K562 (cell line): ENCODE measurements around the gene IFITM2. TPM values are rescaled to one million over a fixed set of nuclear protein-coding genes. Genes with fewer than 3 reads are reported as not detected.

Source experiments
- ADNP ChIP-seq: fragments of 200-800 bp; sonication (Bioruptor generic); IDR thresholded peaks from 2 replicates; pipeline ENCODE4 v1.6.1; 2016; ENCODE audit warnings: missing genetic modification characterization, missing compliant biosample characterization
- ATF1 ChIP-seq, 2 experiments: fragments of 450-650 bp in 1 of 2; IDR thresholded peaks; 2 replicates each; pipeline ENCODE4 v1.6.1; 2016; ENCODE audit warnings: missing compliant biosample characterization in 1 of 2, missing genetic modification characterization in 1 of 2
- BHLHE40 ChIP-seq: IDR thresholded peaks from 2 replicates; pipeline ENCODE4 v1.6.1; 2011; ENCODE audit warnings: low read length, improper control_type of control experiment
- MCM5 ChIP-seq: fragments of 450-650 bp; IDR thresholded peaks from 2 replicates; pipeline ENCODE4 v1.6.1; 2016; ENCODE audit warnings: low read depth
- NFYB ChIP-seq: IDR thresholded peaks from 2 replicates; pipeline ENCODE4 v1.6.1; 2011; ENCODE audit warnings: mild to moderate bottlenecking, moderate library complexity; ENCODE audit not compliant: insufficient read length; ENCODE audit errors: extremely low read depth
- NR2F6 ChIP-seq: fragments of 450-650 bp; formaldehyde crosslinking; IDR thresholded peaks from 2 replicates; pipeline ENCODE4 v1.4.0; 2020; ENCODE audit warnings: mild to moderate bottlenecking
- RBM22 ChIP-seq: fragments of 200-400 bp; formaldehyde crosslinking; IDR thresholded peaks from 2 replicates; pipeline ENCODE4 v1.6.1; 2018; ENCODE audit warnings: low read length, low read depth; ENCODE audit not compliant: poor library complexity, severe bottlenecking
- RFX1 ChIP-seq: fragments of 450-650 bp; IDR thresholded peaks from 2 replicates; pipeline ENCODE4 v1.6.1; 2016; ENCODE audit warnings: mild to moderate bottlenecking, moderate library complexity
- SMAD1 ChIP-seq: fragments of 150-350 bp; IDR thresholded peaks from 2 replicates; pipeline ENCODE4 v1.6.1; 2014; ENCODE audit warnings: low read length, low read depth; ENCODE audit not compliant: partially characterized antibody
- ZBED1 ChIP-seq: IDR thresholded peaks from 2 replicates; pipeline ENCODE4 v1.6.1; 2014
- polyA plus RNA-seq, 8 experiments: library from polyadenylated mRNA; depleted of rRNA in 4 of 8; stranded (reverse) in 5 of 8; unstranded in 3 of 8; fragments of >200 nt; fragmentation: Nextera tagmentation in 2 of 8; fragmentation: Illumina TruSeq in 1 of 8; extraction: Ambion mirVana in 2 of 8; extraction: Trizol in 1 of 8; gene quantifications; 2 replicates each; pipeline versions ENCODE4 v1.2.1 to v1.2.3, GENCODE V29; 2011 to 2014; ENCODE audit warnings: inconsistent platforms in 1 of 8, missing spikeins in 1 of 8
- total RNA-seq, 7 experiments: library from RNA; depleted of rRNA in 6 of 7; stranded (reverse); fragments of >200 nt in 6 of 7; fragmentation: Illumina TruSeq in 2 of 7; extraction: Trizol in 2 of 7; gene quantifications; 2 replicates each; pipeline versions ENCODE4 v1.2.1 to v1.2.3, GENCODE V29; 2011 to 2021; ENCODE audit warnings: low replicate concordance in 1 of 7
- TF ChIP-seq, protein P1 (sequence below): sonication (generic); formaldehyde crosslinking; IDR thresholded peaks from 2 replicates; pipeline ENCODE4 v1.8.0; 2023; ENCODE audit warnings: mild to moderate bottlenecking, missing genetic modification reagents
- TF ChIP-seq, protein P2 (sequence below): conservative IDR thresholded peaks from 2 replicates; pipeline ENCODE4 v1.6.1; 2011; ENCODE audit warnings: low read depth, mild to moderate bottlenecking, low read length; ENCODE audit not compliant: control insufficient read depth
- TF ChIP-seq, protein P3 (sequence below): fragments of 250-450 bp; sonication (Bioruptor Pico); IDR thresholded peaks from 2 replicates; pipeline ENCODE4 v1.4.0; 2020; ENCODE audit warnings: mild to moderate bottlenecking
- TF ChIP-seq, protein P4 (sequence below): fragments of 250-450 bp; sonication (Bioruptor Pico); IDR thresholded peaks from 2 replicates; pipeline ENCODE4 v1.5.0; 2021
- TF ChIP-seq, protein P5 (sequence below): fragments of 450-650 bp; IDR thresholded peaks from 2 replicates; pipeline ENCODE4 v1.6.1; 2016; ENCODE audit warnings: antibody characterized with exemption

The IFITM2 gene
- total and polyA plus RNA-seq, 9 of the 15 experiments (the other 6 are each of a cell fraction or from before 2014, with no cell fraction given) = 52.8 to 4,872 (median 356) TPM

DNA sequence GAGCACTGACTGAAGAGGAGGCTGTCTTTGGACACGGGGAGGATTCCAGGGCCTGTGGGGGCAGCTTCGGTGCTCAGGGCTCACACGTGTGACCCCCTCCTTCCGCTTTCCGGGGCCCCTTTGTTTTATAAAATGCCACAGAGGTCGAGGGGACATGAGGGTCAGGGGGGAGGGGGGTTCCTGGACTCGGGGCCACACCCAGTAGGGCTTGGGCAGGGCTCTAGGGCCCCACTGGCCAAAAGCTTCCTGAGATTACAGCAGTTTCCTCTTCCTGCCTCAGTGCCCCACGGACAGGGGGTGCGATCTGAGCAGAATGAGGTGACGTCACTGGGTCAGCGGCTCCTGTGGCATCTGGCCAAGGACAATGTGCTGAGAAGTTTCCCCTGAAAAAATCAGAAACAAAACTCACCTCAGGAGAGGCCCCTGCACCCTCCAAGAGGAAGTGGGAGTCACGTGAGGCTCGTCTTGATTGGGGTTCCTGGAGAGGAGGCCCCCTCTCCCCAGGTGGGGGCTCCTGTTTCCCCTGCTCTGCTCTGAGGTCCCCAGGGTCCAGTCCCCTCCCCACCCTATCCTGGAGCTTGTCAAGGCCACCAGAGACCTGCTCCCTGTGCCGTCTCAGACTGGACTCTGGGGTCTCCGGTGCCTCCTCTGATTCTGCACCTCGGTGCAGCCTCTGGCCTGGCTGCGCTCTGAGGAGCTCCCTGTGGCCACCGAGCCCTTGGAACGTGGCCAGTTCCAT lies 19.4 kb downstream of the IFITM2 start (continued):
- TF ChIP-seq, protein P1, sequence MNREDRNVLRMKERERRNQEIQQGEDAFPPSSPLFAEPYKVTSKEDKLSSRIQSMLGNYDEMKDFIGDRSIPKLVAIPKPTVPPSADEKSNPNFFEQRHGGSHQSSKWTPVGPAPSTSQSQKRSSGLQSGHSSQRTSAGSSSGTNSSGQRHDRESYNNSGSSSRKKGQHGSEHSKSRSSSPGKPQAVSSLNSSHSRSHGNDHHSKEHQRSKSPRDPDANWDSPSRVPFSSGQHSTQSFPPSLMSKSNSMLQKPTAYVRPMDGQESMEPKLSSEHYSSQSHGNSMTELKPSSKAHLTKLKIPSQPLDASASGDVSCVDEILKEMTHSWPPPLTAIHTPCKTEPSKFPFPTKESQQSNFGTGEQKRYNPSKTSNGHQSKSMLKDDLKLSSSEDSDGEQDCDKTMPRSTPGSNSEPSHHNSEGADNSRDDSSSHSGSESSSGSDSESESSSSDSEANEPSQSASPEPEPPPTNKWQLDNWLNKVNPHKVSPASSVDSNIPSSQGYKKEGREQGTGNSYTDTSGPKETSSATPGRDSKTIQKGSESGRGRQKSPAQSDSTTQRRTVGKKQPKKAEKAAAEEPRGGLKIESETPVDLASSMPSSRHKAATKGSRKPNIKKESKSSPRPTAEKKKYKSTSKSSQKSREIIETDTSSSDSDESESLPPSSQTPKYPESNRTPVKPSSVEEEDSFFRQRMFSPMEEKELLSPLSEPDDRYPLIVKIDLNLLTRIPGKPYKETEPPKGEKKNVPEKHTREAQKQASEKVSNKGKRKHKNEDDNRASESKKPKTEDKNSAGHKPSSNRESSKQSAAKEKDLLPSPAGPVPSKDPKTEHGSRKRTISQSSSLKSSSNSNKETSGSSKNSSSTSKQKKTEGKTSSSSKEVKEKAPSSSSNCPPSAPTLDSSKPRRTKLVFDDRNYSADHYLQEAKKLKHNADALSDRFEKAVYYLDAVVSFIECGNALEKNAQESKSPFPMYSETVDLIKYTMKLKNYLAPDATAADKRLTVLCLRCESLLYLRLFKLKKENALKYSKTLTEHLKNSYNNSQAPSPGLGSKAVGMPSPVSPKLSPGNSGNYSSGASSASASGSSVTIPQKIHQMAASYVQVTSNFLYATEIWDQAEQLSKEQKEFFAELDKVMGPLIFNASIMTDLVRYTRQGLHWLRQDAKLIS (CRISPR knock-in tag) = no peak
- TF ChIP-seq, protein P2, sequence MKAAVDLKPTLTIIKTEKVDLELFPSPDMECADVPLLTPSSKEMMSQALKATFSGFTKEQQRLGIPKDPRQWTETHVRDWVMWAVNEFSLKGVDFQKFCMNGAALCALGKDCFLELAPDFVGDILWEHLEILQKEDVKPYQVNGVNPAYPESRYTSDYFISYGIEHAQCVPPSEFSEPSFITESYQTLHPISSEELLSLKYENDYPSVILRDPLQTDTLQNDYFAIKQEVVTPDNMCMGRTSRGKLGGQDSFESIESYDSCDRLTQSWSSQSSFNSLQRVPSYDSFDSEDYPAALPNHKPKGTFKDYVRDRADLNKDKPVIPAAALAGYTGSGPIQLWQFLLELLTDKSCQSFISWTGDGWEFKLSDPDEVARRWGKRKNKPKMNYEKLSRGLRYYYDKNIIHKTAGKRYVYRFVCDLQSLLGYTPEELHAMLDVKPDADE = no peak
- TF ChIP-seq RFX1 (no peak), ATF1 (CRISPR knock-in tag; IDR thresholded peaks at IDR 0.05) (no peak), ATF1 (tag; IDR thresholded peaks at IDR 0.05) (peak; percentile 86), BHLHE40 (peak; percentile 94), NR2F6 (CRISPR knock-in tag) (no peak), RBM22 (no peak), SMAD1 (peak; percentile 12), ADNP (no peak), MCM5 (no peak), NFYB (no peak), ZBED1 (no peak; the same call in 1 of the 2 replicates)
- TF ChIP-seq, protein P3, sequence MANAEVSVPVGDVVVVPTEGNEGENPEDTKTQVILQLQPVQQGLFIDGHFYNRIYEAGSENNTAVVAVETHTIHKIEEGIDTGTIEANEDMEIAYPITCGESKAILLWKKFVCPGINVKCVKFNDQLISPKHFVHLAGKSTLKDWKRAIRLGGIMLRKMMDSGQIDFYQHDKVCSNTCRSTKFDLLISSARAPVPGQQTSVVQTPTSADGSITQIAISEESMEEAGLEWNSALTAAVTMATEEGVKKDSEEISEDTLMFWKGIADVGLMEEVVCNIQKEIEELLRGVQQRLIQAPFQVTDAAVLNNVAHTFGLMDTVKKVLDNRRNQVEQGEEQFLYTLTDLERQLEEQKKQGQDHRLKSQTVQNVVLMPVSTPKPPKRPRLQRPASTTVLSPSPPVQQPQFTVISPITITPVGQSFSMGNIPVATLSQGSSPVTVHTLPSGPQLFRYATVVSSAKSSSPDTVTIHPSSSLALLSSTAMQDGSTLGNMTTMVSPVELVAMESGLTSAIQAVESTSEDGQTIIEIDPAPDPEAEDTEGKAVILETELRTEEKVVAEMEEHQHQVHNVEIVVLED (CRISPR knock-in tag) = peak; percentile 9; the same call in 1 of the 2 replicates
- TF ChIP-seq, protein P4, sequence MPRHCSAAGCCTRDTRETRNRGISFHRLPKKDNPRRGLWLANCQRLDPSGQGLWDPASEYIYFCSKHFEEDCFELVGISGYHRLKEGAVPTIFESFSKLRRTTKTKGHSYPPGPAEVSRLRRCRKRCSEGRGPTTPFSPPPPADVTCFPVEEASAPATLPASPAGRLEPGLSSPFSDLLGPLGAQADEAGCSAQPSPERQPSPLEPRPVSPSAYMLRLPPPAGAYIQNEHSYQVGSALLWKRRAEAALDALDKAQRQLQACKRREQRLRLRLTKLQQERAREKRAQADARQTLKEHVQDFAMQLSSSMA (CRISPR knock-in tag) = 0 out of 2 replicates have a peak, but pooled peaks have one; percentile 11
- TF ChIP-seq, protein P5, sequence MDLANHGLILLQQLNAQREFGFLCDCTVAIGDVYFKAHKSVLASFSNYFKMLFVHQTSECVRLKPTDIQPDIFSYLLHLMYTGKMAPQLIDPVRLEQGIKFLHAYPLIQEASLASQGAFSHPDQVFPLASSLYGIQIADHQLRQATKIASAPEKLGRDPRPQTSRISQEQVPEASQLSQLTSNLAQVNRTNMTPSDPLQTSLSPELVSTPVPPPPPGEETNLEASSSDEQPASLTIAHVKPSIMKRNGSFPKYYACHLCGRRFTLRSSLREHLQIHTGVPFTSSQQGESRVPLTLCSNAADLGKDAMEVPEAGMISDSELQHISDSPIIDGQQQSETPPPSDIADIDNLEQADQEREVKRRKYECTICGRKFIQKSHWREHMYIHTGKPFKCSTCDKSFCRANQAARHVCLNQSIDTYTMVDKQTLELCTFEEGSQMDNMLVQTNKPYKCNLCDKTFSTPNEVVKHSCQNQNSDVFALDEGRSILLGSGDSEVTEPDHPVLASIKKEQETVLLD = peak; percentile 43; the same call in 1 of the 2 replicates
